ENCODE measurements around the gene FRMD4A. TPM values are rescaled to one million over a fixed set of nuclear protein-coding genes. Genes with fewer than 3 reads are reported as not detected.

FRMD4A gene
- total and polyA plus RNA-seq, 10 of the 15 experiments (the other 5 are each of a cell fraction or from before 2014, with no cell fraction given): 17.8 to 75.2 (median 39.1) TPM

DNA sequence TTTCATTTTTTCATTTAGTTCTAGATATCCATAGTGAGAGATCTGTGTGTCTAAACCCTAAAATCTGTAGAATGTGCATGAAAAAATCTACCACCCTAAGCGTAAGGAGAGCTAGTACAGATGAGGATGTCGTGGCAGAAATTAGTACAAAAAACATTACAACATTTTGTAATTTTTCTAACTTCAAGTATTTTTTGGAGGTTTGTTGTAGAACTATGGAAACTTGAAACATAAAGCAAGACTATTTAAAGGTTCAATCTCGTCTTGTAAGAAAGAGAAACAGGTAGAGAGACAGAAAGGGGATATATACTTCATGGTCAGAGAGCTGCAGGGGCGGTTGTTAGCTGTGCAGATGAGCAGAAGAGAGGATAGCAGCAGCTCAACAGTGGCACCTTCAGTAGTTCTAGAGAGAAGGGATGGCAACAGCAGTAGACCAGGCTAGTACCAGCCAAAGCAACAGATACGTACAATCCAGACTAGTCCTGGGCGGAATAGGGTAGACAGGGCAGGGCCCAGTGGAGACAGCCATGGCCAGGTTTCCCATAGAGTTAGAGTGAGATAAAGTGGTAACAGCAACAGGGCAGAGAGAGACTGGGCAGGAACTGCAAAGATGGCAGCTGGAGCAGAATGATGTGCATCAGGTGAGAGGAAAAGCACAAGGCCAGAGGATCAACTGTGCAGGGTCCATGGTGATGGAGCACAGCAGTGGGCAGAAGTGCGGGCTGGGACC is 145.2 kb downstream of the FRMD4A start (continued):
- TF ChIP-seq, protein P1, sequence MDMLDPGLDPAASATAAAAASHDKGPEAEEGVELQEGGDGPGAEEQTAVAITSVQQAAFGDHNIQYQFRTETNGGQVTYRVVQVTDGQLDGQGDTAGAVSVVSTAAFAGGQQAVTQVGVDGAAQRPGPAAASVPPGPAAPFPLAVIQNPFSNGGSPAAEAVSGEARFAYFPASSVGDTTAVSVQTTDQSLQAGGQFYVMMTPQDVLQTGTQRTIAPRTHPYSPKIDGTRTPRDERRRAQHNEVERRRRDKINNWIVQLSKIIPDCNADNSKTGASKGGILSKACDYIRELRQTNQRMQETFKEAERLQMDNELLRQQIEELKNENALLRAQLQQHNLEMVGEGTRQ (IDR thresholded peaks at IDR 0.05; ENCODE audit: borderline replicate concordance, low read depth, low read length): no peak
- TF ChIP-seq HCFC1 (IDR thresholded peaks at IDR 0.05; ENCODE audit: low read length) (peak; percentile 44; the same call in 1 of the 2 replicates), HDAC2 (IDR thresholded peaks at IDR 0.05) (no peak), NR2C1 (IDR thresholded peaks at IDR 0.05) (no peak), WRNIP1 (IDR thresholded peaks at IDR 0.05; ENCODE audit: borderline replicate concordance, low read depth, low read length) (peak; percentile 99), IKZF1 (conservative IDR thresholded peaks at IDR 0.05) (peak; percentile 38), MXI1 (IDR thresholded peaks at IDR 0.05; ENCODE audit: low read depth, low read length) (peak; percentile 87; the same call in 1 of the 2 replicates), CHD2 (IDR thresholded peaks at IDR 0.05; ENCODE audit: borderline replicate concordance, low read depth, low read length) (no peak), ASH2L (IDR thresholded peaks at IDR 0.05; ENCODE audit: borderline replicate concordance, low read depth) (no peak), POLR2AphosphoS2 (IDR thresholded peaks at IDR 0.05; ENCODE audit: low read depth, low read length) (peak; percentile 98; the same call in 1 of the 2 replicates), EZH2 (IDR thresholded peaks at IDR 0.05; ENCODE audit: borderline replicate concordance, control insufficient read depth, low read depth, low read length) (no peak)
- TF ChIP-seq, protein P2, sequence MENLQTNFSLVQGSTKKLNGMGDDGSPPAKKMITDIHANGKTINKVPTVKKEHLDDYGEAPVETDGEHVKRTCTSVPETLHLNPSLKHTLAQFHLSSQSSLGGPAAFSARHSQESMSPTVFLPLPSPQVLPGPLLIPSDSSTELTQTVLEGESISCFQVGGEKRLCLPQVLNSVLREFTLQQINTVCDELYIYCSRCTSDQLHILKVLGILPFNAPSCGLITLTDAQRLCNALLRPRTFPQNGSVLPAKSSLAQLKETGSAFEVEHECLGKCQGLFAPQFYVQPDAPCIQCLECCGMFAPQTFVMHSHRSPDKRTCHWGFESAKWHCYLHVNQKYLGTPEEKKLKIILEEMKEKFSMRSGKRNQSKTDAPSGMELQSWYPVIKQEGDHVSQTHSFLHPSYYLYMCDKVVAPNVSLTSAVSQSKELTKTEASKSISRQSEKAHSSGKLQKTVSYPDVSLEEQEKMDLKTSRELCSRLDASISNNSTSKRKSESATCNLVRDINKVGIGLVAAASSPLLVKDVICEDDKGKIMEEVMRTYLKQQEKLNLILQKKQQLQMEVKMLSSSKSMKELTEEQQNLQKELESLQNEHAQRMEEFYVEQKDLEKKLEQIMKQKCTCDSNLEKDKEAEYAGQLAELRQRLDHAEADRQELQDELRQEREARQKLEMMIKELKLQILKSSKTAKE (IDR thresholded peaks at IDR 0.05; ENCODE audit: low read depth, poor library complexity, severe bottlenecking): peak; percentile 62
- TF ChIP-seq, protein P3, sequence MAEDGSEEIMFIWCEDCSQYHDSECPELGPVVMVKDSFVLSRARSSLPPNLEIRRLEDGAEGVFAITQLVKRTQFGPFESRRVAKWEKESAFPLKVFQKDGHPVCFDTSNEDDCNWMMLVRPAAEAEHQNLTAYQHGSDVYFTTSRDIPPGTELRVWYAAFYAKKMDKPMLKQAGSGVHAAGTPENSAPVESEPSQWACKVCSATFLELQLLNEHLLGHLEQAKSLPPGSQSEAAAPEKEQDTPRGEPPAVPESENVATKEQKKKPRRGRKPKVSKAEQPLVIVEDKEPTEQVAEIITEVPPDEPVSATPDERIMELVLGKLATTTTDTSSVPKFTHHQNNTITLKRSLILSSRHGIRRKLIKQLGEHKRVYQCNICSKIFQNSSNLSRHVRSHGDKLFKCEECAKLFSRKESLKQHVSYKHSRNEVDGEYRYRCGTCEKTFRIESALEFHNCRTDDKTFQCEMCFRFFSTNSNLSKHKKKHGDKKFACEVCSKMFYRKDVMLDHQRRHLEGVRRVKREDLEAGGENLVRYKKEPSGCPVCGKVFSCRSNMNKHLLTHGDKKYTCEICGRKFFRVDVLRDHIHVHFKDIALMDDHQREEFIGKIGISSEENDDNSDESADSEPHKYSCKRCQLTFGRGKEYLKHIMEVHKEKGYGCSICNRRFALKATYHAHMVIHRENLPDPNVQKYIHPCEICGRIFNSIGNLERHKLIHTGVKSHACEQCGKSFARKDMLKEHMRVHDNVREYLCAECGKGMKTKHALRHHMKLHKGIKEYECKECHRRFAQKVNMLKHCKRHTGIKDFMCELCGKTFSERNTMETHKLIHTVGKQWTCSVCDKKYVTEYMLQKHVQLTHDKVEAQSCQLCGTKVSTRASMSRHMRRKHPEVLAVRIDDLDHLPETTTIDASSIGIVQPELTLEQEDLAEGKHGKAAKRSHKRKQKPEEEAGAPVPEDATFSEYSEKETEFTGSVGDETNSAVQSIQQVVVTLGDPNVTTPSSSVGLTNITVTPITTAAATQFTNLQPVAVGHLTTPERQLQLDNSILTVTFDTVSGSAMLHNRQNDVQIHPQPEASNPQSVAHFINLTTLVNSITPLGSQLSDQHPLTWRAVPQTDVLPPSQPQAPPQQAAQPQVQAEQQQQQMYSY (CRISPR knock-in tag; IDR thresholded peaks at IDR 0.05): peak; percentile 100
- TF ChIP-seq, protein P4, sequence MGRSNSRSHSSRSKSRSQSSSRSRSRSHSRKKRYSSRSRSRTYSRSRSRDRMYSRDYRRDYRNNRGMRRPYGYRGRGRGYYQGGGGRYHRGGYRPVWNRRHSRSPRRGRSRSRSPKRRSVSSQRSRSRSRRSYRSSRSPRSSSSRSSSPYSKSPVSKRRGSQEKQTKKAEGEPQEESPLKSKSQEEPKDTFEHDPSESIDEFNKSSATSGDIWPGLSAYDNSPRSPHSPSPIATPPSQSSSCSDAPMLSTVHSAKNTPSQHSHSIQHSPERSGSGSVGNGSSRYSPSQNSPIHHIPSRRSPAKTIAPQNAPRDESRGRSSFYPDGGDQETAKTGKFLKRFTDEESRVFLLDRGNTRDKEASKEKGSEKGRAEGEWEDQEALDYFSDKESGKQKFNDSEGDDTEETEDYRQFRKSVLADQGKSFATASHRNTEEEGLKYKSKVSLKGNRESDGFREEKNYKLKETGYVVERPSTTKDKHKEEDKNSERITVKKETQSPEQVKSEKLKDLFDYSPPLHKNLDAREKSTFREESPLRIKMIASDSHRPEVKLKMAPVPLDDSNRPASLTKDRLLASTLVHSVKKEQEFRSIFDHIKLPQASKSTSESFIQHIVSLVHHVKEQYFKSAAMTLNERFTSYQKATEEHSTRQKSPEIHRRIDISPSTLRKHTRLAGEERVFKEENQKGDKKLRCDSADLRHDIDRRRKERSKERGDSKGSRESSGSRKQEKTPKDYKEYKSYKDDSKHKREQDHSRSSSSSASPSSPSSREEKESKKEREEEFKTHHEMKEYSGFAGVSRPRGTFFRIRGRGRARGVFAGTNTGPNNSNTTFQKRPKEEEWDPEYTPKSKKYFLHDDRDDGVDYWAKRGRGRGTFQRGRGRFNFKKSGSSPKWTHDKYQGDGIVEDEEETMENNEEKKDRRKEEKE (IDR thresholded peaks at IDR 0.05): peak; percentile 69; the same call in 1 of the 2 replicates
- TF ChIP-seq, protein P5, sequence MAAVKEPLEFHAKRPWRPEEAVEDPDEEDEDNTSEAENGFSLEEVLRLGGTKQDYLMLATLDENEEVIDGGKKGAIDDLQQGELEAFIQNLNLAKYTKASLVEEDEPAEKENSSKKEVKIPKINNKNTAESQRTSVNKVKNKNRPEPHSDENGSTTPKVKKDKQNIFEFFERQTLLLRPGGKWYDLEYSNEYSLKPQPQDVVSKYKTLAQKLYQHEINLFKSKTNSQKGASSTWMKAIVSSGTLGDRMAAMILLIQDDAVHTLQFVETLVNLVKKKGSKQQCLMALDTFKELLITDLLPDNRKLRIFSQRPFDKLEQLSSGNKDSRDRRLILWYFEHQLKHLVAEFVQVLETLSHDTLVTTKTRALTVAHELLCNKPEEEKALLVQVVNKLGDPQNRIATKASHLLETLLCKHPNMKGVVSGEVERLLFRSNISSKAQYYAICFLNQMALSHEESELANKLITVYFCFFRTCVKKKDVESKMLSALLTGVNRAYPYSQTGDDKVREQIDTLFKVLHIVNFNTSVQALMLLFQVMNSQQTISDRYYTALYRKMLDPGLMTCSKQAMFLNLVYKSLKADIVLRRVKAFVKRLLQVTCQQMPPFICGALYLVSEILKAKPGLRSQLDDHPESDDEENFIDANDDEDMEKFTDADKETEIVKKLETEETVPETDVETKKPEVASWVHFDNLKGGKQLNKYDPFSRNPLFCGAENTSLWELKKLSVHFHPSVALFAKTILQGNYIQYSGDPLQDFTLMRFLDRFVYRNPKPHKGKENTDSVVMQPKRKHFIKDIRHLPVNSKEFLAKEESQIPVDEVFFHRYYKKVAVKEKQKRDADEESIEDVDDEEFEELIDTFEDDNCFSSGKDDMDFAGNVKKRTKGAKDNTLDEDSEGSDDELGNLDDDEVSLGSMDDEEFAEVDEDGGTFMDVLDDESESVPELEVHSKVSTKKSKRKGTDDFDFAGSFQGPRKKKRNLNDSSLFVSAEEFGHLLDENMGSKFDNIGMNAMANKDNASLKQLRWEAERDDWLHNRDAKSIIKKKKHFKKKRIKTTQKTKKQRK (IDR thresholded peaks at IDR 0.05; ENCODE audit: low read depth, low read length): peak; percentile 75; the same call in 1 of the 2 replicates

Data from GM12878 (cell line).